H1 (cell line): ENCODE measurements around the gene ZC3H6. TPM values are rescaled to one million over a fixed set of nuclear protein-coding genes. Genes with fewer than 3 reads are reported as not detected.

Experiments used
- CTCF ChIA-PET: fragments of 300-600 bp; sonication (Branson Sonifier 250); formaldehyde crosslinking; loops from one replicate; lab custom pipeline; 2021; ENCODE audit not compliant: partially characterized antibody; lab: Charles Lee
- POLR2A ChIA-PET: fragments of 300-600 bp; sonication (Branson Sonifier 250); formaldehyde crosslinking; loops from one replicate; lab custom pipeline; 2021; ENCODE audit warnings: inconsistent platforms; ENCODE audit not compliant: partially characterized antibody; lab: Charles Lee
- DNase-seq, 2 experiments: peaks; one replicate each; pipeline versions ENCODE4 v3.0.0 to v3.0.0-alpha.2; 2010 to 2022; ENCODE audit warnings: low spot score in 2 of 2, low read depth in 1 of 2, mixed read lengths in 1 of 2
- FAIRE-seq: peaks from 2 replicates; lab custom pipeline; 2011; peaks lifted over from hg19 to GRCh38; lab: Jason Lieb, UNC
- H2AFZ ChIP-seq: 2 replicates; pipeline ENCODE4 v1.8.1; 2012; ENCODE audit warnings: low read length, inconsistent platforms
- H2AK5ac ChIP-seq: 2 replicates; pipeline ENCODE4 v1.6.1; 2013; ENCODE audit warnings: low read depth, low read length
- H2BK120ac ChIP-seq: replicated peaks from 2 replicates; pipeline ENCODE3; 2013; ENCODE audit warnings: low read depth, low read length, inconsistent platforms
- H2BK12ac ChIP-seq: 2 replicates; pipeline ENCODE4 v1.6.1; 2013; ENCODE audit warnings: low read depth, low read length
- H2BK15ac ChIP-seq: 2 replicates; pipeline ENCODE4 v1.6.1; 2013; ENCODE audit warnings: low read length
- H2BK20ac ChIP-seq: 2 replicates; pipeline ENCODE4 v1.6.1; 2013; ENCODE audit warnings: low read length
- H2BK5ac ChIP-seq: 2 replicates; pipeline ENCODE4 v1.6.1; 2013; ENCODE audit warnings: low read depth, low read length
- H3K14ac ChIP-seq: 2 replicates; pipeline ENCODE4 v1.6.1; 2013; ENCODE audit warnings: inconsistent platforms; ENCODE audit not compliant: insufficient read length
- H3K18ac ChIP-seq: 2 replicates; pipeline ENCODE4 v1.6.1; 2013; ENCODE audit warnings: low read length; ENCODE audit errors: extremely low read depth
- H3K23ac ChIP-seq: 2 replicates; pipeline ENCODE4 v1.6.1; 2013; ENCODE audit warnings: inconsistent platforms; ENCODE audit not compliant: insufficient read length
- H3K23me2 ChIP-seq: 2 replicates; pipeline ENCODE4 v1.6.1; 2013; ENCODE audit warnings: low read depth, low read length
- H3K27ac ChIP-seq: 2 replicates; pipeline ENCODE4 v1.6.1; 2011; ENCODE audit warnings: low read depth, low read length, inconsistent platforms
- H3K27me3 ChIP-seq, 4 experiments: replicated peaks in 1 of 4; 1 replicate in 1 of 4; 2 replicates in 3 of 4; pipeline versions ENCODE4 v1.6.1 to v1.8.1; 2011 to 2013; ENCODE audit warnings: low read length in 3 of 4, mild to moderate bottlenecking in 3 of 4, inconsistent platforms in 2 of 4, mixed read lengths in 2 of 4, moderate library complexity in 1 of 4; ENCODE audit not compliant: control insufficient read depth in 3 of 4, insufficient read depth in 3 of 4; ENCODE audit errors: extremely low read depth in 1 of 4
- H3K36me3 ChIP-seq, 4 experiments: 2 replicates each; pipeline versions ENCODE4 v1.6.1 to v1.8.1; 2011 to 2013; ENCODE audit warnings: mild to moderate bottlenecking in 4 of 4, low read length in 3 of 4, moderate library complexity in 2 of 4, control low read depth in 1 of 4, inconsistent platforms in 1 of 4; ENCODE audit not compliant: insufficient read depth in 4 of 4, control insufficient read depth in 2 of 4
- H3K4ac ChIP-seq: replicated peaks from 2 replicates; pipeline ENCODE3; 2013; ENCODE audit warnings: low read length, low read depth, mixed read lengths, inconsistent platforms; ENCODE audit not compliant: insufficient read length
- H3K4me1 ChIP-seq, 4 experiments: replicated peaks in 1 of 4; 1 replicate in 1 of 4; 2 replicates in 3 of 4; pipeline versions ENCODE4 v1.6.1 to v1.8.1; 2011 to 2013; ENCODE audit warnings: low read length in 3 of 4, inconsistent platforms in 2 of 4, mixed read lengths in 1 of 4; ENCODE audit not compliant: insufficient read depth in 4 of 4, control insufficient read depth in 3 of 4
- H3K4me2 ChIP-seq, 2 experiments: 2 replicates each; pipeline versions ENCODE4 v1.6.1 to v1.8.1; 2011 to 2013; ENCODE audit warnings: low read depth in 2 of 2, low read length in 2 of 2, control low read depth in 1 of 2, inconsistent platforms in 1 of 2, mild to moderate bottlenecking in 1 of 2; ENCODE audit not compliant: insufficient read depth in 1 of 2
- H3K4me3 ChIP-seq, 4 experiments: fragments of 200-600, 300-600 bp in 1 of 4; sonication (generic), shearing (Covaris generic), sonication (Bioruptor Twin) in 1 of 4; 2 replicates each; pipeline versions ENCODE4 v1.5.1 to v1.8.1; 2011 to 2016; ENCODE audit warnings: low read length in 4 of 4, low read depth in 3 of 4, control low read depth in 2 of 4, inconsistent platforms in 2 of 4, mild to moderate bottlenecking in 2 of 4, mixed read lengths in 1 of 4, moderate library complexity in 1 of 4; ENCODE audit not compliant: insufficient read depth in 2 of 4; ENCODE audit errors: extremely low read depth in 1 of 4
- H3K56ac ChIP-seq: replicated peaks from 2 replicates; pipeline ENCODE3; 2013; ENCODE audit warnings: low read depth, mild to moderate bottlenecking, mixed read lengths, low read length, inconsistent platforms; ENCODE audit not compliant: insufficient read length
- H3K79me1 ChIP-seq: 2 replicates; pipeline ENCODE4 v1.6.1; 2013; ENCODE audit warnings: low read depth, low read length, control low read depth
- H3K79me2 ChIP-seq, 2 experiments: 2 replicates each; pipeline versions ENCODE4 v1.6.1 to v1.8.1; 2012 to 2013; ENCODE audit warnings: low read length in 2 of 2, mild to moderate bottlenecking in 2 of 2, inconsistent platforms in 1 of 2; ENCODE audit not compliant: insufficient read depth in 2 of 2, control insufficient read depth in 1 of 2
- H3K9ac ChIP-seq, 4 experiments: replicated peaks in 1 of 4; 1 replicate in 1 of 4; 2 replicates in 3 of 4; pipeline versions ENCODE4 v1.6.1 to v1.8.1; 2011 to 2013; ENCODE audit warnings: low read depth in 3 of 4, low read length in 3 of 4, control low read depth in 2 of 4, mild to moderate bottlenecking in 2 of 4, moderate library complexity in 2 of 4, inconsistent platforms in 1 of 4; ENCODE audit errors: extremely low read depth in 1 of 4
- H3K9me3 ChIP-seq, 2 experiments: 2 replicates each; pipeline versions ENCODE4 v1.6.1 to v1.8.1; 2012 to 2013; ENCODE audit warnings: mild to moderate bottlenecking in 2 of 2, moderate library complexity in 2 of 2, control low read depth in 1 of 2, inconsistent platforms in 1 of 2, low read depth in 1 of 2, low read length in 1 of 2, mixed read lengths in 1 of 2; ENCODE audit not compliant: insufficient read depth in 2 of 2
- H4K20me1 ChIP-seq, 2 experiments: replicated peaks in 1 of 2; 2 replicates each; pipeline versions ENCODE3 to v1.8.1; 2011 to 2013; ENCODE audit warnings: inconsistent platforms in 2 of 2, low read length in 2 of 2, mild to moderate bottlenecking in 1 of 2; ENCODE audit not compliant: insufficient read depth in 2 of 2, control insufficient read depth in 1 of 2
- H4K5ac ChIP-seq: 2 replicates; pipeline ENCODE4 v1.6.1; 2013; ENCODE audit warnings: low read length, low read depth, mixed read lengths, inconsistent platforms; ENCODE audit not compliant: insufficient read length
- H4K8ac ChIP-seq: 2 replicates; pipeline ENCODE4 v1.8.0; 2013; ENCODE audit warnings: mild to moderate bottlenecking, moderate library complexity, low read length, inconsistent platforms; ENCODE audit not compliant: insufficient read depth; ENCODE audit errors: extremely low read depth
- H4K91ac ChIP-seq: replicated peaks from 2 replicates; pipeline ENCODE3; 2013; ENCODE audit warnings: low read length, mixed read lengths, inconsistent platforms; ENCODE audit not compliant: insufficient read length
- CHD1 ChIP-seq: IDR thresholded peaks from 2 replicates; pipeline ENCODE4 v1.6.1; 2012; ENCODE audit warnings: low read depth, low read length, improper control_type of control experiment
- HDAC6 ChIP-seq: IDR thresholded peaks from one replicate; pipeline ENCODE4 v1.7.1; 2012; ENCODE audit warnings: low read depth, mild to moderate bottlenecking, inconsistent platforms, low read length, moderate library complexity
- KDM4A ChIP-seq: IDR thresholded peaks from one replicate; pipeline ENCODE4 v1.7.1; 2012; ENCODE audit warnings: low read depth, mild to moderate bottlenecking, moderate library complexity, low read length, inconsistent platforms; ENCODE audit not compliant: severe bottlenecking
- POU5F1 ChIP-seq: IDR thresholded peaks from 2 replicates; pipeline ENCODE4 v1.6.1; 2011; ENCODE audit warnings: low read depth, mild to moderate bottlenecking, low read length, moderate library complexity
- WGBS, 2 experiments: shearing (Covaris generic) in 1 of 2; methylation state at CpG; one replicate each; pipeline versions ENCODE4 v1.1.6 to v1.1.7; 2013 to 2015; ENCODE audit warnings: low lambda C conversion rate in 2 of 2, mixed read lengths in 2 of 2, inconsistent platforms in 1 of 2, low coverage in 1 of 2, missing lambda C conversion rate in 1 of 2; ENCODE audit not compliant: insufficient replicate concordance in 2 of 2, insufficient coverage in 1 of 2, insufficient read length in 1 of 2; ENCODE audit errors: extremely low coverage in 1 of 2, missing lambda C conversion rate in 1 of 2; 5-methylcytosine and 5-hydroxymethylcytosine counted together
- polyA plus RNA-seq, 7 experiments: library from polyadenylated mRNA; depleted of rRNA in 3 of 7; stranded (reverse) in 5 of 7; unstranded in 2 of 7; fragments of >200 nt in 5 of 7; fragments of 200-250 nt in 2 of 7; gene quantifications; 1 replicate in 5 of 7; 2 replicates in 1 of 7; 4 replicates in 1 of 7; pipeline versions ENCODE4 v1.2.1 to v1.2.3, GENCODE V29; 2011 to 2013; ENCODE audit warnings: missing spikeins in 2 of 7, mixed read lengths in 2 of 7
- total RNA-seq: library from RNA; stranded (reverse); fragmentation: NEBNext Ultra II Directional; extraction: Animal tissue kit (Norgen Biotek cat#: 25700); gene quantifications from 2 replicates; pipeline ENCODE4 v1.2.1, GENCODE V29; 2021

The ZC3H6 gene
- total and polyA plus RNA-seq, 2 of the 8 experiments (the other 6 are each of a cell fraction or from before 2014, with no cell fraction given), result 1.4 to 6.9 TPM

- Histone ChIP-seq H2AFZ (no peak overlapping the region), H2BK12ac (no peak overlapping the region), H3K23me2 (peaks cover 2% of the 10 kb centered on the region; the same call in 1 of the 2 replicates), H3K27me3 (no peaks in the 10 kb centered on the region), H4K5ac (no peak overlapping the region), H3K4me2 (no peak overlapping the region), H3K4me3 (no peak overlapping the region), H3K56ac (no peak overlapping the region), H3K9me3 (no peaks in the 10 kb centered on the region), H3K79me1 (no peaks in the 10 kb centered on the region), H4K91ac (no peak overlapping the region), H4K8ac (no peak overlapping the region), H2BK20ac (no peak overlapping the region), H4K20me1 (no peaks in the 10 kb centered on the region), H3K14ac (no peak overlapping the region), H3K4ac (no peak overlapping the region), H2BK120ac (no peak overlapping the region), H3K36me3 (peaks cover 0 to under 1% (median 0%) of the 10 kb centered on the region in 4 experiments; a peak in 3 of 8 replicates), H2BK5ac (no peak overlapping the region), H3K27ac (no peak overlapping the region), H3K4me1 (no peaks in the 10 kb centered on the region), H2AK5ac (no peak overlapping the region), H3K9ac (no peak overlapping the region), H3K23ac (no peak overlapping the region), H3K79me2 (no peaks in the 10 kb centered on the region), H3K18ac (no peak overlapping the region), H2BK15ac (no peak overlapping the region)
- 88% methylated on average over 3 of the region's 3 CpGs; no CpG with 5 or more reads in 1 of the 2 experiments for WGBS, 2 experiments
- CTCF ChIA-PET, result interaction anchor here (0.6 to 1.1 kb wide), 3 partner anchors 16 to 358 kb away, joined by 3 read pairs; no protein-coding TSS in a partner anchor
- POLR2A ChIA-PET, result no interaction called here
- FAIRE-seq (no peak), DNase-seq (no peak)
- TF ChIP-seq HDAC6, result no peak
- no peak for TF ChIP-seq POU5F1
- TF ChIP-seq KDM4A, result no peak
- no peak for TF ChIP-seq CHD1
These were observed 33.0 kb upstream of the ZC3H6 start for GRCh38 chr2:112242384-112242783.
